C4-2B (cell line): Measurements from ENCODE around the gene PLIN5.

ENCODE experiments used
- CTCF ChIP-seq: fragments of 450-650 bp; conservative IDR thresholded peaks from 2 replicates; pipeline ENCODE4 v1.5.1; 2017; ENCODE audit warnings: mild to moderate bottlenecking
- ZFX ChIP-seq: fragments of 450-650 bp; IDR thresholded peaks from 2 replicates; pipeline ENCODE4 v1.6.1; 2017

DNA sequence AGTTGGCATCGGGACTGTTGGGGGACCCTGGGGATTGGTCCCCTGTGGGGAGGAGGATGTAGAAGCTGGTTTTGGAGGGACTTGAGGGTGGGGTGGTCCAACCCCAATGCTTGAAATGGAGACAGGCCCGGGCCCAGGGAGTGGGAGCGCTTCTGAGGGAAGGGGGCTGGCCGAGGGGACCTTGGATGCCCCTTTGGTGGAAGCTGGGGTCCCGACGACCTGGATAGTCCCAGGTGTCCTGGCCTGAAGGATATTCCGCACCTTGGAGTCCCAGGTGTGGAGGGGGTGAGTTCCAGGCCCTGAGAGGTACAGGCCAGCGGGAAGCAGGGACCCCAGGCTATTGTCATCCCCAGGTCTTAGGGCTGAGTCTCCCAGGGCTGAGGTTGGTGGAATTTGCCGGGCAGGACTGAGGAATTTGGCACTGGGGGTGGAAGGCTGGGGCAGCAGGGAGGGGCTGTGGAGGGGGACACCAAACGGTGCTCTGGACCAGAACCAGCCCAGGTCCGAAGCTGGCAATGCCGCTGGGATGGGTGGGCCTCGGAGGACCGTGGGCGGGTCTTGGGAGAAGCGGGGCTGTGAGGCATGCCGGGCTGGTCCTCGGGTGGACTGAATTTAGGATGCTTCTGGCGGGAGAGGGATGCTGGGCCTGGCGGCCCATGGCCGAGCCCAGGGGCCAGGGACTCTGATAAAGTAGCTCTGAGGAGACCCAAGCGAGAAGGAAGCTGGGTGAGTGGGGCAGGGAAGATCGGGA lies 61.1 kb downstream of the PLIN5 start:
- no peak for TF ChIP-seq CTCF
- no peak for TF ChIP-seq ZFX
